SK-N-MC (cell line): ENCODE measurements around the gene ACP7.

Experiments
- DNase-seq: peaks from one replicate; pipeline ENCODE4 v3.0.0-alpha.2; 2011; ENCODE audit warnings: low read depth, low spot score
- H3K27ac ChIP-seq: fragments of 200-600 bp; sonication (generic); 2 replicates; pipeline ENCODE4 v1.5.1; 2016; ENCODE audit warnings: mixed run types
- H3K36me3 ChIP-seq: fragments of 200-600 bp; sonication (generic); 2 replicates; pipeline ENCODE4 v1.6.1; 2017; ENCODE audit warnings: antibody characterized with exemption, low read length, mixed read lengths; ENCODE audit not compliant: insufficient read depth
- H3K4me3 ChIP-seq: fragments of 200-600 bp; sonication (generic); 2 replicates; pipeline ENCODE4 v1.5.1; 2016
- H3K9ac ChIP-seq: fragments of 200-600 bp; sonication (generic); 2 replicates; pipeline ENCODE4 v1.8.0; 2017; ENCODE audit warnings: mixed run types, mixed read lengths; ENCODE audit not compliant: insufficient read length
- H3K9me3 ChIP-seq: fragments of 200-600 bp; sonication (generic); 2 replicates; pipeline ENCODE4 v1.6.1; 2017; ENCODE audit warnings: low read depth, mild to moderate bottlenecking, antibody characterized with exemption, low read length, moderate library complexity, mixed read lengths
- EZH2 ChIP-seq: fragments of 200-600 bp; sonication (generic); IDR thresholded peaks from one replicate; pipeline ENCODE4 v1.6.1; 2017; ENCODE audit warnings: antibody characterized with exemption
- FOXP2 ChIP-seq: optimal IDR thresholded peaks from 2 replicates; pipeline ENCODE3; 2011; ENCODE audit warnings: mild to moderate bottlenecking, moderate library complexity; ENCODE audit not compliant: insufficient read depth; ENCODE audit errors: extremely low read length, control extremely low read depth
- POLR2AphosphoS5 ChIP-seq: IDR thresholded peaks from 2 replicates; pipeline ENCODE4 v1.6.1; 2012; ENCODE audit warnings: mild to moderate bottlenecking, low read depth, low read length, borderline replicate concordance

The ACP7 gene

DNA sequence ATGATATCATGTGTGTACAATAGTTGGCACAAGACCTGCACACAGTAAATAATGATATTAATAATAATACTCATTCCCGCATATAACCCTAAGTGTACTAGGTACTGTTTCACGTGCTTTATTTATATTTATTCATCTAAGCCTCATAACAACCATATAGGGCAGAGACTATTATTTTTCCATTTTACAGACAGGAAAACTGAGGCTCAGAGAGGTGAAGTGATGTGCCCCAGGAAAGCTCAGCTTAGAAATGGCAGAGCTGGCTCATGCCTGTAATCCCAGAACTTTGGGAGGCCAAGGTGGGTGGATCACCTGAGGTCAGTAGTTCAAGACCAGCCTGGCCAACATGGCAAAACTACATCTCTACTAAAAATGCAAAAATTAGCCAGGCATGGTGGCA is 13.6 kb downstream of the ACP7 start:
- H3K9me3 ChIP-seq: no peaks in the 10 kb centered on the region
- TF ChIP-seq FOXP2: no peak
- no peak for TF ChIP-seq POLR2AphosphoS5
- TF ChIP-seq EZH2: no peak
- H3K36me3 ChIP-seq: no peaks in the 10 kb centered on the region
- DNase-seq: no peak
- no peak overlapping the region for H3K27ac ChIP-seq
- no peak overlapping the region for H3K9ac ChIP-seq
- H3K4me3 ChIP-seq: no peak overlapping the region

GRCh38 chr19:39098365-39099269 is 14.4 kb downstream of the ACP7 start:
- no peaks in the 10 kb centered on the region for H3K36me3 ChIP-seq
- H3K27ac ChIP-seq: no peak overlapping the region
- no peak overlapping the region for H3K9ac ChIP-seq
- no peak for DNase-seq
- H3K4me3 ChIP-seq: no peak overlapping the region
- no peaks in the 10 kb centered on the region for H3K9me3 ChIP-seq
- TF ChIP-seq POLR2AphosphoS5 (no peak), EZH2 (no peak), FOXP2 (no peak)

DNA sequence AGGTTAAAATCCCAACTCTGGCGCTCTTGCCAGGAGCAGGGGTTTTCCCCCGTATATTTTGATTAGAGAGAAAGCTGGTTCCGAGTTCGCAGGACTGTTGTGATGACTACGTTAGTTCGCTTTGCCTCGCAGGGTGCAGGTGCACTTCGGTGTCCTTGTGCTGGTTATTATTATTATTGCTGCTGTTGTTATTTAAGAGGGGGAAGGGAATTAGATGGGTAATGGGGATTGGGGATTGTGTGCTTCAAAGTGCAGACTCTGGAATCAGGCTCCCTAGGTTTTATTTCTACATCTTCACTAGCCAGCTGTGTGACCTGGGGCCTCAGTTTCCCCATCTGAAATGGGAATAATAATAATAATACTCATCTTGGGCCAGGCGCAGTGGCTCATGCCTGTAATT is 15.2 kb downstream of the ACP7 start:
- no peak for TF ChIP-seq POLR2AphosphoS5
- TF ChIP-seq EZH2: no peak
- no peak for TF ChIP-seq FOXP2
- Histone ChIP-seq H3K36me3 (no peaks in the 10 kb centered on the region), H3K9ac (no peak overlapping the region), H3K27ac (no peak overlapping the region), H3K4me3 (no peak overlapping the region), H3K9me3 (no peaks in the 10 kb centered on the region)
- DNase-seq: no peak

GRCh38 chr19:39100500-39101166 is 16.5 kb downstream of the ACP7 start:
- H3K9me3 ChIP-seq: no peaks in the 10 kb centered on the region
- no peak overlapping the region for H3K4me3 ChIP-seq
- H3K36me3 ChIP-seq: no peaks in the 10 kb centered on the region
- no peak overlapping the region for H3K9ac ChIP-seq
- DNase-seq: no peak
- no peak for TF ChIP-seq FOXP2
- no peak for TF ChIP-seq EZH2
- no peak for TF ChIP-seq POLR2AphosphoS5
- H3K27ac ChIP-seq: no peak overlapping the region

DNA sequence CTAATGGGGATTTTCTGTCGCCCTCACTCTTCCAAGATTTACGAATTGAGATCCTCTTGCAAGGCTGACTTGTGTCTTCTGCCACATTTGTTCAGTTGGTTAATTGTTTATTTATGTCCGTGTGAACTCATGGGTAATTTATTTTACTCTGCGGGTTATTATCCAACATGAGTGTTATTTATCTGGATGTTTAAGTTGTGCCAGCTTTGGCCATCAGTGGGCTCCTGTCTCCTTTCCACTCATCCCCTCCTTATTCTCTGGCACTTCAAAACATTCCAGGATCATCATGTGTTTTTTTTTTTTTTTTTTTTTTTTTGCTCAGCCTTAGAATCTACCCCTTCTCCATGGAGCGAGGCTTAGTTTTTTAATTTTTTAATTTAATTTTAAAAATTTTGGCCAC is 19.0 kb downstream of the ACP7 start:
- H3K27ac ChIP-seq: no peak overlapping the region
- no peak overlapping the region for H3K9ac ChIP-seq
- TF ChIP-seq EZH2 (no peak), FOXP2 (no peak), POLR2AphosphoS5 (no peak)
- H3K9me3 ChIP-seq: no peaks in the 10 kb centered on the region
- DNase-seq: no peak
- no peak overlapping the region for H3K4me3 ChIP-seq
- no peaks in the 10 kb centered on the region for H3K36me3 ChIP-seq

- Histone ChIP-seq H3K36me3 (no peaks in the 10 kb centered on the region), H3K27ac (no peak overlapping the region), H3K9me3 (no peaks in the 10 kb centered on the region), H3K9ac (no peak overlapping the region), H3K4me3 (no peak overlapping the region)
- TF ChIP-seq EZH2 (no peak), FOXP2 (no peak), POLR2AphosphoS5 (no peak)
- DNase-seq: no peak
Measured at GRCh38 chr19:39104186-39104596, 20.0 kb downstream of the ACP7 start.

GRCh38 chr19:39106194-39106593 is 22.0 kb downstream of the ACP7 start:
- Histone ChIP-seq H3K36me3 (no peaks in the 10 kb centered on the region), H3K9ac (no peak overlapping the region), H3K4me3 (no peak overlapping the region), H3K9me3 (no peaks in the 10 kb centered on the region), H3K27ac (no peak overlapping the region)
- DNase-seq: no peak
- TF ChIP-seq EZH2 (no peak), POLR2AphosphoS5 (no peak), FOXP2 (no peak)

- Histone ChIP-seq H3K4me3 (no peak overlapping the region), H3K36me3 (no peaks in the 10 kb centered on the region), H3K9ac (no peak overlapping the region), H3K27ac (no peak overlapping the region), H3K9me3 (no peaks in the 10 kb centered on the region)
- no peak for DNase-seq
- TF ChIP-seq FOXP2 (no peak), POLR2AphosphoS5 (no peak), EZH2 (no peak)
Measured at GRCh38 chr19:39109641-39110040, 25.5 kb downstream of the ACP7 start.
